Thyroid gland (tissue), 4 donors: Measurements from ENCODE around the gene SCAMP1.

Source experiments
- CTCF ChIP-seq, 6 experiments: fragments of 200-600 bp in 3 of 6; fragments of 450-650 bp in 3 of 6; sonication (generic) in 3 of 6; IDR thresholded peaks; one replicate each; pipeline ENCODE4 v1.5.1; 2016 to 2019; ENCODE audit warnings: antibody characterized with exemption in 6 of 6, mild to moderate bottlenecking in 2 of 6, inconsistent platforms in 1 of 6, moderate library complexity in 1 of 6
- POLR2A ChIP-seq, 2 donors: fragments of 450-650 bp; IDR thresholded peaks; one replicate each; pipeline ENCODE4 v1.6.1; 2017; ENCODE audit warnings: antibody characterized with exemption in 2 of 2, mild to moderate bottlenecking in 2 of 2, moderate library complexity in 1 of 2

GRCh38 chr5:78526049-78526525 is 165.7 kb downstream of the SCAMP1 start:
- TF ChIP-seq CTCF (IDR thresholded peaks at IDR 0.05) (no peak), POLR2A (IDR thresholded peaks at IDR 0.05) (no peak)
